GM19468 (cell line): ENCODE data around the gene GRK3.
"Not testable (repeated sequence)": the region's sequence is repeated elsewhere in the genome, so short reads cannot be mapped to it uniquely, and the experiment has no call there.

Experiments used
- ATAC-seq: cut with Tn5 transposase; IDR thresholded peaks from one replicate; pipeline ENCODE4 v1.9.1; 2021; ENCODE audit warnings: mild to moderate bottlenecking, moderate library complexity, moderate number of reproducible peaks; ENCODE audit not compliant: unreplicated experiment; ENCODE audit errors: extremely low read depth

Gene GRK3

GRCh38 chr22:25689631-25690030, 125.2 kb downstream of the GRK3 start:
- no peak for ATAC-seq

DNA sequence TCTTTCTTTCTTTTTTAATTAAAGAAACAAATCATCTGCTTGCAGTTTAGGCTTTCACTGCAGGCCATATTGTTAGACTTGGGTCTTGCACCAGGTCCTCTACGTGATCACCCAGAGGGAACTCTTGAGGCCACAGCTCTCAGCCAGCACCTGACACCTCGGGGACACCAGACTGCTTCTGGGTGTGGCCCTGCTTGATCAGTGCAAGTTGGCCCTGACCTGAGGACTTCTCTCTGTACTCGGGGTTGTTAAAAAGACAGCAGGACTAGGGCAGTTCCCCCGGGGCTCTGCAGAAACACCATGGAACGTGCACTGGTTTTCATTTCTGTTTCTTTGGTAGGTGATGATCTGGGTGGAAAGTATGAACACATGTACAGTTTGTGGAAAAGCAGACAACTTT, 126.3 kb downstream of the GRK3 start:
- ATAC-seq, result no peak

DNA sequence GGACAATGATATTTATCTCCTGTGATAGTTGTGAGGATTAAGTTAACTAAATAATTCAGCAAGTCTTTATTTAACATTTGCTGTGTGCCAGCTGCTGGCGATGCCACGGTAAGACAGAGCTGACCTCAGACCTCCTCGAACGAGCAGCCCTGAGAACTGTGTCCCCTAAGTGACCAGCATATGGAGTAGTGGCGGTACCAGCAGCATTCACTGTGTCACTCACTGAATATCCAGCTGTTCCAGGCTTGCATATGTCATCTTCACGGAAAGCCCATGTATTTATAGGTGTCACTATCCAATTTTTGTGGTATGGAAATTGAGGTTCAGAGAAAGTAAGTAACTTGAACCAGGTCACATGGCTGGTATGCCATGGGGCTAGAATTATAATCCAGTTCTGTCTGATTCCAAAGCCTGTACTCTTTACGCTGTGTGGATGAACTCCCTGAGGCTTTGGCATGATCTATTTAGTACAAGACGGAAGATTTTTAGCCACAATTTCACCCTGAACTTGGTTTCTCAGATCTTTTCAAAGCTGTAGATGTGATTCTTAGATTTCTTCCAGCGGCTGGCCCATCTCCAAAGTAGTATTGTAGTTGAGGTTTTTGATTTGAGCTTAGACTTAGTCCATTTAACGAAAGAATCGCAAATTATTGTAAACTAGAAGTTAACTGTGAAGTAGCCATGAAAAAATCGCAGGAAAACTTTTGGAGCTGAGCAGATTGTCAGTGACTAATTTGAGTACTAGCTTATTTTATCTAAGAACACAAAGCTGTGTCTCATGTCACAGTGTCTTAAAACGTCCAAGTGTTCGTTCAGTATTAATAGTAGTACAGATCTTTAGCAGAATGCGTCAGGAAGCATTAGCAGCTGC, 128.2 kb downstream of the GRK3 start:
- no peak for ATAC-seq

- ATAC-seq, result no peak
Observed at GRCh38 chr22:25693268-25693565, 128.7 kb downstream of the GRK3 start.

DNA sequence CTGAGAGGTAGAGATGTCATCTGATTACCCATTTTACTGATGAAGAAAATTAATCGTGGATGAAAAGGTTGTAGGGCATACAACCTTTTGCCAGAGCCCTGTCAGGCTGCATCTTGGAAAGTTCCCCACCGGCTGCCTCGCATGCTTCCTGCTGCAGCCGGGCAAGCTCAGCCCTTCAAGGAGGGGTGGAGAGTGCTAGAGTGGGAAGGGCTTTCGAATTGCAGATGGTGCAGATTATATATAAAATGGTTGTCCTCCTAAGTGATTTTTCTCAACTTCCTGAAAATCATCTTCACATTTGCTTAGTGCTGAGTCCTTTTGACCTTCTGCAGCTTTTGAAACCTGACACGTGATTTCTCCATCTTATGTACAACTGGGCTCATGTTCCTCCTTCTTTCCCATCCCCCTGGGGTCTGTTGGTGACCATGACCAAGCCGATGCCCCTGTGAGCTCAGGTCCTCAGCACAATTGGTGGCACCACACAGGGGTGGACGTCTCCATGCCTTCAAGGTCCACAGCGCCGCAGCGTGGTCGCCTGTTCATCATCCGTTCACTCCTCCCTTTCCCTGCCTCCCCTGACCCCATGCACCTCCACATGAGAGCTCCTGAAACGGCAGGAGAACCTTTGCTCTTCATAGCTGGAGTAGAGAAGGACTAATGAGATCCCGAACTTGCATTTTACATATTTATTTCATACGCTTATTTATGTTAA, 129.9 kb downstream of the GRK3 start:
- ATAC-seq, result no peak

DNA sequence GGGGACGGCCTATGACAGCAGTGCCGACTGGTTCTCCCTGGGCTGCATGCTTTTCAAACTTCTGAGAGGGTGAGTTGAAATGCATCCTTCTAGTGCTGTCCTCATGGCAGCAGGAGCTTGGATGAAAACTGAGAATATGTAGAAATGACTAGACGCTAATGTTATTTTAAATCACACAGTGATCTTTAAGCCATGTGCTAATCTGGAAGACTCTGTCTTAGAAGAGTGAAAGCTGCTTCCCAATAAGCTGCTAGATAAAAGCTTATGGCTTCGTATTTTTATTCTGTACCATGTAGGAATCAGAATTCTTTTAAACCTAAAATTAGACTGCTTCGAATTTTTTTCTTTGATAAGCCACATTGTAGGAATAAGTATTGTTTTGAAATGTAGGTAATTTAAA, 130.7 kb downstream of the GRK3 start:
- no peak for ATAC-seq

- ATAC-seq, result no peak
Observed at GRCh38 chr22:25696763-25697162, 132.3 kb downstream of the GRK3 start.

- no peak for ATAC-seq
Observed at GRCh38 chr22:25697181-25697664, 132.7 kb downstream of the GRK3 start.

- ATAC-seq, result no peak
Observed at GRCh38 chr22:25697978-25698377, 133.5 kb downstream of the GRK3 start.

GRCh38 chr22:25698461-25698860, 134.0 kb downstream of the GRK3 start:
- ATAC-seq, result no peak

- no peak for ATAC-seq
Observed at GRCh38 chr22:25698978-25699377, 134.5 kb downstream of the GRK3 start.

DNA sequence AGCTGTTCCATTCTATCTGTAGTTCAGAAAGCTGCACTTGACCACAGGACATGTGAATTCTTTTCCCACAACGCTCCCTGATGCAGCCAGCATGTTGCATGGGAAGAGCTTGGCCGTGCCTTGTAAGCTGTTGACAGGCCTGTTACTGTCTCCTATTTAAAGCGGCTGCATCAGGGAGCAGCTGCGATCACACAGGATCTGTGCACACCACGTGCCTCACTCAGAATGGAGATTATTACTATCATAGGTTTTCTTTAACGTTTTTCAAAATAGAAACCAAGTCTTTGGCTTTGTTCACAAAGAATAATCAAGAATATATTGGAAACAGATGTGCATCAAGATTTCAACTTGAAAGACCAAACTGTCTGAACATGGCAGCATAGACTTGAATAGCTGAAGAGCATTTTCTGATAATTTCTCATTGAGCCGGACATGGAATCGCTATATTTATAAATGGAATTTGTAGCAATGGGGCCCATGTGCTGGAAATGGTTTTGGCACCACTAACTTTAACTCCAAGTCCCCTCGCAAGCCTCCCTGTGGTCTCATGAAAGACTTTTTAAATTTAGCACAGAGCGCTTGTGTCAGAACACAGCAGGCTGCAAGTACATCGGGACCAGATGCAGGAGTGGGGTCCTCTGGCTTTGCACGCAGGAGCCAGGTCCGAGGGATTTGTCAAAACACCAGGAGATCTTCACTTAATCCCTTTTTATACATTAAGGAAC, 136.7 kb downstream of the GRK3 start:
- no peak for ATAC-seq

DNA sequence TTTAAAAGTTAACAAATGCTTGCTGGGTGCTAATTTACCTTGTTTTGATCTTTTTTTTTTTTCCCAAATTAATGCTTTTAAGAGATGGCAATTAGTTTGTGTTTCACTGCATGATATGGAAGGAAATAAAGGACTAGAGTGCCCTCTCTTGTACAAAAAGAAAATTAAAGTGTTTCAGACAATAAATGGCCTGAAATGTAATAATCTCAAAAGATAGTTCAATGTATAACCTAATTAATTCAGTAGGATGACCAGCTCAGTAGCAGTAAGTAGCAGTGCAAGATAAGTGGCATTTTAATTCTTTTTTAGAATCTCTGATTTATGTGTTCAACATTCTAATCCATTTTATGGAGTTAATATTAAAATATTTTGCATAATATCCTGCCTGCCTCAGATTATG, 137.6 kb downstream of the GRK3 start:
- ATAC-seq, result no peak

GRCh38 chr22:25702571-25703167, 138.2 kb downstream of the GRK3 start:
- no peak for ATAC-seq

DNA sequence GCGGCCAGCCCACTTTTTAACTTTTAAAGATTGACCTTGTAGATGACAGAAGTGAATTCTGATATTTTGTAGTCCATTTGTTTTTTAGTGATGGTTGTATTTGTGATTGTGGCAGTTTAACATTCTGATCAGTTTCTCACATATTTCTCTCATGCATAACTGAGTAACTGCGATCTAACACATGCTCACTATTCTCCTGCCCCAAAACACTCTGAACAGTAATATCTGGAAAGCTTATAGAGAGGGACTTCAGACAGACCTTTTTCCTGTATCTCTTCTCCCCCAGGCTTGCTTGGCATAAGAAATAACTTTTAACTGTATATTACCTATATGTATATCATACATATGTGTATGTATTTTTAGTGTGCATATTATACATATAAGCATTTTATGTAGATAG, 140.2 kb downstream of the GRK3 start:
- ATAC-seq, result no peak

GRCh38 chr22:25706197-25706596, 141.7 kb downstream of the GRK3 start:
- no peak for ATAC-seq

DNA sequence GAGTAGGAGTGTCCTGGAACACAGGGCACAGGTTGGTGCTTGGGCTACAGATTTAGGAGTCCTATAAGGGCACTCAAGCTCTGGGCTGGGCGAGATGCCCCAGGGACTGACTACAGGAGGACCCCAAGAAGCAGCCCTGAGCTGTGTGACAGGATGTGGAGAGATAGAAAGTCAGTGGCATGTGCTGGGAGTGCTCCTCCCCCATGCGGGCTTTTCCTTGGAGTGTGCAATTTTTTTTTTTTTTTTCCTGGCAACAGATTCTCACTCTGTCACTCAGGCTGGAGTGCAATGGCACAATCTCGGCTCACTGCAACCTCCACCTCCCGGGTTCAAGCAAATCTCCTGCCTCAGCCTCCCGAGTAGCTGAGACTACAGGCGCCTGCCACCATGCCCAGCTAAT, 144.0 kb downstream of the GRK3 start:
- not testable (repeated sequence) for ATAC-seq

- no peak for ATAC-seq
Observed at GRCh38 chr22:25709758-25710157, 145.3 kb downstream of the GRK3 start.

GRCh38 chr22:25710501-25710900, 146.0 kb downstream of the GRK3 start:
- no peak for ATAC-seq

DNA sequence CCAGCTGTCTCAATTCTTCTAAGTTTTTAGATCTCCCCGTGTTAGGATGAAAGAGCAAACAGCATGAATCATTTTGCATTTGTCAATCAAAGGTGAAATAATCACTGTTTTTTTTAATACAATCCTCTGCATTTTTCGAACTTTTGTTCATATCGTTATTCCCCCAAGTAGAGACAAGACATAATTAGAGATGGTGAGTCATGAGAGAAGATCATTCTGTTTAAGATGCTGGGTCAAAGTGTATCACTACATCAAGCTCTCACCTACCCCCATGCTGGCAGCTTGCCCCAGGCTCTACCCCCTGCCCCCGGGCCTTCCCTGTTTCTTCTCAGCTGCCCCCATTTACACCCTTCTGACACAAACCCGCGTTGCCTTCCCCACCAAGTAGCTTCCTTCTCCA, 147.0 kb downstream of the GRK3 start:
- no peak for ATAC-seq
